Measurements from ENCODE around the gene TMEM52.

GRCh38 chr1:1956101-1956500, 37.0 kb upstream of the TMEM52 start:
- TF ChIP-seq CTCF (IDR thresholded peaks at IDR 0.05): no peak
- TF ChIP-seq EP300 (IDR thresholded peaks at IDR 0.05): no peak
